Measurements from ENCODE around the gene RNASET2.
"Not testable (repeated sequence)": the region's sequence is repeated elsewhere in the genome, so short reads cannot be mapped to it uniquely, and the experiment has no call there.

RNASET2 gene

DNA sequence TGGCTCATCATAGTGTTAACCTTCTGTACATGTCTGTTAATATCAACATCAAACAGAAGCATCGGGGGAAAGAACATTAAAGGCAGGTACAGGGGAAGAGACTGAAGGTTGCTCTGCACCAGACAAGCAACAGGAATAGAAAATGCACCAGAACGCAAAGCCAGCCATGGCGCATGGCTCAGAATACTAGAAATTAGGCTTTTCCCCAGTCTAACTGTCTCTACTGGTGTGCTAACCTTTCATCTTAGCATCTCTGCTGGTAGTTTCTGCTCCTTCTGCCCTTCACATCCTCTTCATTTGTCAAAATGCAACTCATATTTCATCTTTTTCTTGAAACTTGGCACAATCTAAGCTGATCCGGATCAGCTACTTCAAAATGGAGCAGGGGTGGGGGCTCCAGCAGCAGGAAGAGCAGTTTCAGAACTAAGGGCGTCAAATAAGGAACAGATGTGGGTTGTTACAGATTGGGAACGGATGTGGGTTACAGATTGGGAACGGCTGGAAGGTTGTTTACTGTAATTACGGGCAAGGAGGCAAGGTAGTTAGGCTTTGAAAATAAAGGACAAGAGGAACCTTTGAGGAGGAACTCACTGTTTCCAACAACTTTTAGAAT lies 13.1 kb upstream of the RNASET2 start:
- DNase-seq (ENCODE audit: low read depth): no peak

DNA sequence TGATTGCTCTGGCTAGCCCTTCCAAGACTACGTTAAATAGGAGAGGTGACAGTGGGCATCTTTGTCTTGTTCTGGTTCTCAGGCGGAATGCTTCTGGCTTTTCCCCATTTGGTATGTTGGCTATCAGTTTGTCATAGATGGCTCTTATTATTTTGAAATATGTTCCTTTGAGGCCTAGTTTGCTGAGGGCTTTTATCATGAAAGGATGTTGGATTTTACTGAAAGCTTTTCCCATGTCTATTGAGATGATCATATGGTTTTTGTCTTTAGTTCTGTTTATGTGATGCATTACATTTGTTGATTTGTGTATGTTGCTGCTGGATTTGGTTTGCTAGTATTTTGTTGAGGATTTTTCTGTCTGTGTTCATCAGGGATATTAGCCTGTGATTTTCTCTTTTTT lies 9.9 kb upstream of the RNASET2 start:
- DNase-seq (ENCODE audit: low read depth): no peak

DNA sequence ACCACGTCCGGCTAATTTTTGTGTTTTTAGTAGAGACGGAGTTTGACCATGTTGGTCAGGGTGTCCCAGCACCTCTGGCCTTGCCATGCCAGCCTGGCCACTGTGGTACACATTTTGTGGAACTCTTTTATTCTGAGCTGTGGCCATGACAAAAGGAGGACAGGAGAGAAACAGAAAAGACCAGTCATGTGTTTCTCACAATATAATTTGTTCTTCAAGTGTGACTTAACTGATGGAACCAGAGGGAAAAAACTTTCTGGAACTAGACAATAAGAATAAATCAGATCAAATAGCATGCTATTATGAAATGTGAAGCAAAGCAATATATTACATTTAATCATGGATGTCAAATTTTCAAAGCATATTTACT lies 4.2 kb upstream of the RNASET2 start:
- DNase-seq (ENCODE audit: low read depth): no peak

DNA sequence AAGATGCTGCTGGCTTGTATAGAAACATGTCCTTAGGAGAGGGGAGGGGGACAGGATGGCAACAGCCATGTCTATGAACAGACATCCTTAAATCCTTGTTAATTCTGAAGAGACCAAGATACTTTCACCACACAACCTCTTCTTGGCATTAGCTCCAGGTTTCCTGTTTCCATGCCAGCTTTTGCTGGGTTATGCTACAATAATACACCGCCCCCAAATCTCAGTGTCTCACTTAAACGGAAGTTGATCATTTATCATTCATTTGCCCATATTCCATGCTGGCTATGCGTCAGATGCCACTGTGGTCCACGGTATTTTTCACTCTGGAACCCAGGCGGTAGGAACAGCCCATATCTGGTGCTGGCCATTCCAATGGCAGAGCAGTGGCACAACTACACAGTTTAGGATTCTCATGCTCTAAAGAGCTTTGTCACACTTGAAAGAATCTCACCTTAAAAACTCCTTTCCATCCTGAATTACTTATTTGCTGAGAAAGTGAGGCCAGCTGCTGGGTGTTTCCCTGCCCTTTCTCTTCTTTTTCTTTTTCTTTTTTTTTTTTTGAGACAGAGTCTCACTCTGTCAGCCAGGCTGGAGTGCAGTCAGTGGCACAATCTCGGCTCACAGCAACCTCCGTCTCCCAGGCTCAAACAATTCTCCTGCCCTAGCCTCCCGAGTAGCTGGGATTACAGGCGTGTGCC lies 3.7 kb upstream of the RNASET2 start:
- DNase-seq (ENCODE audit: low read depth): no peak

DNA sequence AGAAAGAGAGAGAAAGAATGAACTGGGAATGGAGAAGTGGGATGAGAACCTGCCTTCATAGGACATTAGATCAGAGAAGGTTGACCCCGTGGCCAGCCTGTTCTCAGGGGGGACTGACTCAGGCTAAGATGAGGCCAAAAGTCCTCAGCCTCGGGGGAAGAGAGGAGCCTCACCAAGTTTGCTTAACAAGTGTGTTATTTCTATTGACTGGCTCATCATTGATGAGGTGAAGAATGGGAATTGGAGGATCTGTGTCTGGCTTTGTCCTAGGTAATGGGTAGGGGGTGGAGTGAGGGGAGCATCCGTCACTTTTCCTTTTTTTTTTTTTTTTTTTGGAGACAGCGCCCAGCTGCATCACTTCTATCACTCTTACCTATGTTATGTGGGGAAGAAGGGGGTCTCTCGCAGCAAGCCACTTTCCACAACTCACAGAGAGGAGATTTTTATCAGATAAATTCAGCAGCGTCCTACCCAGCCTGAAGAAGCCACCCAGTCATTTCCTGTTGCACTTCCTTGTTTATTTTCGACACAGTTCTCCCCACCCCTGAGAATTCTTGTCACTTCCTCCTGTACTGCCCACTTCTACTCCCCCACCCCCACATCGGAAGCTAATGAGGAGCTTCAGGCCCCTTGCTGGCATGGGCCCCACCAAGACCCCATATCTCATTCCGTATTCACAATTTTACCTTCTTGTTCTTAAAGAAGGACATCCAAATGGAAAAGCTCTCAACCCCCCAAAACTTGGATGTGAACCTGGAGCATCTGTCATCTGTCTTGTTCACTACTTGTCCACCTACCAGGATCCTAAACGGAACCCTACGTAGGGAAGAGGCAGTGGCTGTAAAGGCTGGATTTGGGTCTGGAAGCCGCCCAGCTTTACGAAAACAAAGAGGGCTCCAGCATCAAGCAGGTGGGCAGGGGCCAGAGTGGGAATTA lies 2.8 kb upstream of the RNASET2 start:
- DNase-seq (ENCODE audit: low read depth): peak; percentile 30

DNA sequence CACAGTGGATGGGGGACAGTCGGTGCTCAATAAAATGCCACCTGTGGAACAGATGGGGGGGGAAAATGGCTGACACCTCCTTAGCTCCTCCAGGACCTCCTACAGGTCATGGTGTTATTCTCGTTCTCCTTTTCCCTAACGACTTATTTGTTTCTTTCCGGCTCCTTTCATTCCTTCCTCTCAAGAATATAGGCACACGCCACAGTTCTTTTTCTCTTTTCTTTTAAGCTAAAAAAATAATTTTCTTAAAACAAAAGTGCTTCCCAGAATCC lies 1.4 kb upstream of the RNASET2 start:
- no peak for DNase-seq (ENCODE audit: low read depth)

DNA sequence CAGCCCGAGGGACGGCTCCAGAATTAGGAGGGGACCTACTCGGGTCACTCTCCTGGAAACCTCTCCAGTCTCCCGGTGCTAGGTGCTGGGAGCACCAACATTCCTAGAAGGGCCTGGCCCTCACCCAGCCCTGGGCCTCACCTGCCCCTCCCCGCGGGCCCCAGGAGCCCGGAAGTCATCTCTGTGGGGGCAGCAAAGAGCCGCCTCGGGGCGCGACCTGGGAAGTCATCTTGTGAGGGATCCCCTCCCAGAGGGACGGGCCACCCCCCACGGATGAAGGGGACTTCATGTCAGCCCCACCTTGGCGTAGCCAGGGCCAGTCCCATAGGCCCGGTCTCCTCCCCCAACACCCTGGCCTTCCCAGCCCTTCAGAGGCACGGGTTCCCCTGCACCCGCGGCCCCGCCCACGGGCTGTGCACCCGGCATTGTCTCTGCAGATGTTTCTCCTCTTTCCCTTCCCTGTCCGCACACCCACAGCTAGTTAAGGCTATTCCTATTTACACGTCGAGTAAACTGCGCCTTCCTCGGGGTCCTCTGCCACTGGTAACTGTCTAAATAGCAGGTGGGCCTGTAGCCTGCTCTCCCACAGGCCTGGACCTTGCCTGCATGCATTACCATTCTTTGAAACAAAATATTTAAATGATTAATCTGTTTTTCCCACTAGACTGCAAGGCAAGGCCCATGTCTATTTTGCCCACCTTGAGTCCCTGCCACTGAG lies 896 bp upstream of the RNASET2 start:
- peak; percentile 10 for DNase-seq (ENCODE audit: low read depth)

DNA sequence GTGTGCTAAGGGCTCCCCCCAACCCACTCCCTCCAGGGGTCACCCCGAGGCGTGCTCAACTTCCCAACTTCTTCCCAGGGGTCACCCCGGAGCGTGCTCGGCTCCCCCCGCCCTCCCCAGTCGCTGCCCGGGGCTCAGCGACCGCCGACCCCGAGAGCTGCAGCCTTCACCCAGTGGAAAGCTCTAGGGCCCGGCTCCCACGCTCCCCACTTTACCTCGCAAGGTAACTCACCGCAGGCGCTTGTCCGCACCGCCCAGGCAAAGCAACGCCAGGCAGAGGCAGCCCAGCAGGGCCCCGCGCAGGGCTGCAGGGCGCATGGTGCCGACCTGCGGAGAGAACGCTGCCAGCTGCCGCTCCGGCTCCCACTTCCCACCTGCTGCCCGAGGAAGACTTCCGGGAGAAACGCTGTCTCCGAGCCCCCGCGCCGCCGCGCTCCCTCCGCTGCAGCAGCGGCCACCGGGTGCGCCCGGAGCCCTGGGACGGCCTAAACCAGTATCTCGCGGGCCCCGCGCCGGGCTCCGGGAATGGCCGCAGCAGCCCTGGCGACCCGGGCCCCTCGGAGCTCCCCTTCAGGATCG lies 396 bp downstream of the RNASET2 start:
- peak; percentile 44 for DNase-seq (ENCODE audit: low read depth)

DNA sequence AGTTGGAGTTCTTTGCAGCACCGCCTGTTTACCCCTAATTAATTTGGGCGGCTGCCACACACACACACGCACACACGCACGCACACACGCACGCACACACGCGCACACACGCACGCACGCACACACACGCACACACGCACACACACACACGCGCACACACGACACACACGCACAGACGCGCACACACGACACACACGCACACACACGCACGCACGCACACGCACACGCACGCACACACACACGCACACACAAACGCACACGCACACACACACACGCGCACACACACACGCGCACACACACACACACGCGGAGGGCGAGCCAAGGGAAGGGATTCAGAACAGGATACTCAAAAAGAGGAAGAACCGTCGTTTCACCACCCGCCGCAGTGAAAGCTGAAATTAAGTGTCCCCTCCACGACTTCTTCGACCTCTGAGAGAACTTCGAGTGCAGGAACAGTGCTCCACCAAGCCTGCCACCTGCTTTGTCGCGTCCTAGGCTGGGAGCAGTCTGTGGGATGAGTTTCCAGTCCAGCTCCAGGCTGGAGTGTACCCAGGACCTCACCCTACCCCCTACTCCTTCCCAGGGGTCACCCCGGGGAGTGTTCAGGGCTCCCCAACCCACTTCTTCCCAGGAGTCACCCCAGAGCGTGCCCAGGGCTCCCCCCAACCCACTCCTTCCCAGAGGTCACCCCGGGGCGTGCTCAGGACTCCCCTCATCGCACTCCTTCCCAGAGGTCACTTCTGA lies 1.1 kb downstream of the RNASET2 start:
- DNase-seq (ENCODE audit: low read depth): no peak

DNA sequence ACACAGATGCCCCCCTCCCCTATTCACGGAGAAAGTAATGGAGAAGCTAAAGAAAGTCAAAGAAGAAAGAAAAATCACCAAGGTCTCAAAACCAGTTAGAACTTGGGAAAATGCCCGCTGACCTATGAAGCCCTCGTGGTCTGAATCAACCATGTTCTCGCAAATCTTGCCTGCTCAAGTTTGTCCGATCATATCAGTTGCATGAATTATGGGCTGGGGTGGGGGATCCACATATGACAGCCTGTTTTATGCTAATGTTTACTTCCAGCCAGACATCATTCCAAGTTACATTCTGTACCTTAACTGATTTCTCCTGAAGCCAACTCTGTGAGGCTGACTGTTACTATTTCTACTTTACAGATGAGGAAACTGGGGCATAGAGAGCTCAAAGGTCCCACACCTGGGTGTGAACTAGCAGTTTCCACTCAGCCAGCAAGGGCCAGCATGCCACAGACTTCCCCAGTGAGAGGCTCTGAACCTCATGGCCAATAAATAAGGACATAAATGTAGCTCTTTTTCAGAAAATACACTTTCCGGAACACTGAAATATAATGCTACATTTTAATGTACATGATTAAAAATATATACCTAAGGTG lies 2.1 kb downstream of the RNASET2 start:
- DNase-seq (ENCODE audit: low read depth): no peak

DNA sequence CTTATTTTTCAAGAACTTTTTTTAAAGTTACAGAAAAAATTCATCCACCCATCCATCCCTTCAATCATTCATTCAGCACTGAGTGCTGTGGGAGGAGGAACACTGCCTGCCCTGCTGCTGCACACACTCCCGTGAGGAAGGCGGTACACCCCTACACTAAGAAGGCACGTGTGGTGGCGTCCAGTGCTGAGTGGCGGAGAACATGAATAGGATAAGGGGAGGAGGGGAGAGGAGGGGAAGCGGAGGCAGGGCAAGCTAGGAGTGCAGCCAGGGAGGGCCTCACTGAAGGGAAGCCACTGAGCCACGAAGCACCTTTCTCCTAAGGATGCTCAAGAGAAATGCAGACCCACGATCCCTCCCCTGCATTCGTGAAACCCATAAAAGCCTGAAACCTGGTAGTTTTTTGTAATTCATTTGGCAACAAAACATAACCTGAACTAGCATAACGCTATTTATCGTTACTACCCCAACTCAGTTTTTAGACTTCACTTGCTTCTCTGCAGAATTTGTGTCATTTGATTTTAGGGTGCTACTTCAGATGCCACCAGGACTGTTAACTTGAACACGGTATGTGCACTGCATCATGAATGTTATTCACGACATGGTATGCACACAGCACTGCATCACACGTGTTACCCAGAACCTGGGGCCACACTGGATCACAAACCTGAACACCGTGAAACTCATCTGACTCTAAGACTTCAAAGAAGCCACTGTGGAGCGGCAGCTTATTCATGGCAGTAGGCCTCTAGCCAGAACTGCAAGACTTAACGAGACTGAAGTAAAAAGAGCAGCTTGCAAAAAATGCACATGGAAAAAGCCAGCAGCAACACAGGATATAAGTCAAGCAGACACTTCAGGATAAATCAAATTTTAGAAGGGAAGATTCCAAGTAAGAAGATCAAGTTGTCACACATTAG lies 3.5 kb downstream of the RNASET2 start:
- no peak for DNase-seq (ENCODE audit: low read depth)

DNA sequence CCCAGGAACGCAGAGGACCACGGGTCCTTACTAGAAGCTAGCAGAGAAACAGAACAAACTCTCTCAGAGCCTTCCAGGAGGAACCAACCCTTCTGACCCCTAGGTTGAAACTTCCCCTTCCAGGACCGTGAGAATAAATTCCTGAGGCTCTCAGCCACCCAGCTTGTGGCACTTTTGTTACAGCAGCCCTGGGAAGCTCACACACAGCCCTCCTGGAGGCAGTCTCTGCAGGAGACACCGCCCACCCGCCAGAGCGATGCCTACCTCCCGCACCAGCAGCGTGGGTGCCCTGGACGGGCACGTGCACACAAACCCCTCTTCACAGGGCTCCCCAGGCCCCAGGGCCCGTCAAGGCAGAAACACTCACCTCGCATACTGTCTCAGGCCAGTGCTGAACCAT lies 4.2 kb downstream of the RNASET2 start:
- DNase-seq (ENCODE audit: low read depth): no peak

DNA sequence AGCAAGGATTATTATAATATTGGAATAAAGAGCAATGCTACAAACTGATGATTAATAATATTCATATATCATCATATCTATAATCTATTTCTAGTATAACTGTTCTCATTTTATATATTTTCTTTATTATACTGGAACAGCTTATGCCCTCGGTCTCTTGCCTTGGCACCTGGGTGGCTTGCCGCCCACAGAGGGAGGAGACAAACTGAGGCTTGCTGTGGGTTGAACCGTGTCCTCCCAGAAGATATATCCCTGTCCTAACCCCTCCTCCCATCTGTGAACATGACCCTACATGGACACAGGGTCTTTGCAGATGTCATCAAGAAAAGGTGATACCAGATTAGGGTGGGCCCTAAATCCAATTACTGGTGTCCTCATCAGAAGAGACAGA lies 4.7 kb downstream of the RNASET2 start:
- DNase-seq (ENCODE audit: low read depth): no peak

DNA sequence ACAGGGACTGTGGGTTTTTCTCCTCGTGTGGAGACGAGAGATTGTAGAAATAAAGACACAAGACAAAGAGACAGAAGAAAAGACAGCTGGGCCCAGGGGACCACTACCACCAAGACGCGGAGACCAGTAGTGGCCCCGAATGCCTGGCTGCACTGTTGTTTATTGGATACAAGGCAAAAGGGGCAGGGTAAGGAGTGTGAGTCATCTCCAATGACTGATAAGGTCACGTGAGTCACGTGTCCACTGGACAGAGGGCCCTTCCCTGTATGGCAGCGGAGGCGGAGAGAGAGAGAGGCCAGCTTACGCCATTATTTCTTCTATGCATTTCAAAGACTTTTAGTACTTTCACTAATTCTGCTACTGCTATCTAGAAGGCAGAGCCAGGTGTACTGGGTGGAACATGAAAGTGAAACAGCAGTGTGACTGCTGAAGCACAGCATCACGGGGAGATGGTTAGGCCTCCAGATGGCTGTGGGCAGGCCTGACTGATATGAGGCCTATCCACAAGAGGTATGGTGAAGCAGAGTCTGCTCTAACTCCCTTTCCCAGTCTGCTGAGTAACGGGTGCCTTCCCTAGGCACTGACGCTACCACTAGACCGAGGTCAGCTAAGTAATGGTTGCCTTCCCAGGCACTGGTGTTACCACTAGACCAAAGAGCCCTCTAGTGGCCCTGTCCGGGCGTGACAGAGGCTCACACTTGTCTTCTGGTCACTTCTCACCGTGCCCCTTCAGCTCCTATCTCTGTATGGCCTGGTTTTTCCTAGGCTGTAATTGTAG lies 5.3 kb downstream of the RNASET2 start:
- DNase-seq (ENCODE audit: low read depth): peak; percentile 75

DNA sequence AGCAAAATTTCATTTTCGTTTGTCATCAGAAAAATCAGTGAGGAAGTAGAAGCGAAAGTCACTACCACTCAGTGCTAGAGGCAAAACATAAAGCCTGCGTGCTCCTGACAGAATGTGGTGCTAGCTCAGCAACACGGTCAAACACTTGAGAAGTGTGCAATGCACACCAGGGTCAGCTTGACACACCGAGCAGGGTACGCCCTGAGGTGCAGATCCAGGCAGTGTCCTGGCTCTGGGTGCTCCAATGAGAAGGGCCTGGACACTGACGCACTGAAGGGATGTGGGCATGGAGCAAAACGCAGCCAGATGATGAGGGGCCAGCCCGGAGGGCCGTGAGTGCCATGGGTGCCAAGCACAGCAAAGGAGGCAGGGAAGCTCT lies 5.9 kb downstream of the RNASET2 start:
- no peak for DNase-seq (ENCODE audit: low read depth)

DNA sequence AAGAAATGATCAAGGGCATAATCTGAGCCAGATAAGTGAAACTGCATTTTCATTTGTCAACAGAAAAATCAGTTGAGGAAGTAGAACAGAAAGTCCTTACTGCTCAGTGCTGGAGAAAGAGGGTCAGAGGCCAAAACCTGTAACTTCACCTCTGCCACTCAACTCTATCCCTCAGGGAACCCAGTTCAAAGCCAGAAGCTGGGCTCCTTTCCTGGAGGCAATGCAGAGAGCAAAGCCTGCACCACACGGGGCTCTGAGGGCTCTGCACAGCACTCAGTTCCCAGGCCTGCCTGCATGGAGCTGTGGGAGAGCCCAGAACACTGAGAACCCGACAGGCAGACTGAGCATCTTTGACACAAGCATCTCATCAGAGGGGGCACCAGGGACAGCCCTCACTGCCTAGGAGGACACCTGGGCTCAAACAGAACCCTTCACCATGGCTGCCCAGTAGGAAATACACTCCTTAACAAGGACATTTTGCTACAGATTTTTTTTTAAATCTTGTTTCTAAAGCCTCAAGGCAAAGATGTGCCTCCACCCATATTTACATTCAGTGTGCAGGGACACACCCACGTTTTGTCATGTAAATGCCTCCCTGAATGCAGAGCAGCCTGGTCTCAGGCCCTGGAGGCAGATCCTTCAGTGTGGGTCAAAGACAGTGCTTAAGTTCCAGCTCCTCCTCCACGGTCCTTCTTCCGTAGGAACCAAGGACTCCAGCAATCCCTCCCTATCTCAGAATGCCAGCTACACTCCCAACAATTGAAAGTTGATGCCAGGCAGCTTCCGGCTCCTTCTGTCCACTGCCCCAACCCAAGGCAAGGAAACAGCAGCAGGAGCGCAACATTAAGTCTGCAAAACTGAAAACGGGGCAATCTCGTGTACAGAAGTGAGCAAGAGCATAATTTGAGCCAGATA lies 6.6 kb downstream of the RNASET2 start:
- DNase-seq (ENCODE audit: low read depth): no peak

DNA sequence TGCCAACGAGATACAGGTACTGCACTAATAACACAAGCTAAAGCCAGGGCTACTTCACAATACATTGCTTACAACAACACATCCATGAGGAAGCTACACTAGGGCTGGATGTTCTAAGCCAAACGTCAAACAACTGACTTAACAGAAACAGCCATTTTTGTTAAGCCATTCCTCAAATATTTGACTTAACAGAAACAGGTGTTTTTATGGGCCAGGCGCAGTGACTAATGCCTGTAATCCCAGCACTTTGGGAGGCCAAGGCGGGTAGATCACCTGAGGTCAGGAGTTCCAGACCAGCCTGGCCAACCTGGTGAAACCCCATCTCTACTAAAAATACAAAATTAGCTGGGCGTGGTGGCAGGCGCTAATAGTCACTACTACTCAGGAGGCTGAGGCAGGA lies 7.6 kb downstream of the RNASET2 start:
- DNase-seq (ENCODE audit: low read depth): not testable (repeated sequence)

DNA sequence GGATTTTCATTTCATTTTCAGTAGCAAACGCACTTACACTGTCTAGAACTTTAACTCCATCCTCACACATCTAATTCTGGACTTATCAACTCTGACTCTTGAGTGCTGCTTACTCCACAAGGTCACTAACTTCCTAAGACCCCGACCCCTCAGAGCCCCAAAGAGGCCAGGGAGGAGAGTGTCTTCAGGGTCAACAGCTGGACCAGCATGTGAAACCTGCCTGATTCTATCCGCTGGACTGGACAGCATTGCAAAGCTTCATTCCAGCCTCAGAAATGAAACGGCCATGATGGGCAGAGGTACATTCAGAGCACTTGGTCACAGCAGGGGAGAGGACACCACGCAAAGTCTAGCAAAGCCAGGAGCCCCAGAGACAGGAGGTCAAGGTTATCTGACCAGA lies 9.1 kb downstream of the RNASET2 start:
- no peak for DNase-seq (ENCODE audit: low read depth)

Measured in ELR (cell line).